GM19397 (cell line): ENCODE measurements around the gene TRHDE.

Experiments used
- ATAC-seq: cut with Tn5 transposase; IDR thresholded peaks from one replicate; pipeline ENCODE4 v1.9.1; 2021; ENCODE audit warnings: mild to moderate bottlenecking, moderate library complexity; ENCODE audit not compliant: unreplicated experiment

Gene TRHDE

DNA sequence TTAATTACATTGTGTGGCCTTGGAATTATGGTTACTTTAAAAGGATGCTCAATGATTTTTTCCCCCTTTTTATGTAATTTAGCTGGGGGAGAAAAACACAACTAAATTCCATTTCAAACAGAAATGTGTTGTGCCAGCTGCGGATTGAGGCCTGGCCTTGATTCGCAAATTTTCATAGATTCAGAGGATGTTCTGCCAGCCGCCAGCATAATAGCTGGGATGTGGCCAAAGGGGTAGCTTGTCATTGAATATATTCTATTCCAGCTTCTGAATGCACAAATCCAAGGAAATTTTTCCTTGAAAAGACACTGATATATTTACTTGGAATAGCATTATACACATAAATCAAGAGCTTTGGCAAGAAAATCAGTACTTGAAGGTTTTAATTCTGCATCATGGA, 43.7 kb downstream of the TRHDE start:
- ATAC-seq: no peak

DNA sequence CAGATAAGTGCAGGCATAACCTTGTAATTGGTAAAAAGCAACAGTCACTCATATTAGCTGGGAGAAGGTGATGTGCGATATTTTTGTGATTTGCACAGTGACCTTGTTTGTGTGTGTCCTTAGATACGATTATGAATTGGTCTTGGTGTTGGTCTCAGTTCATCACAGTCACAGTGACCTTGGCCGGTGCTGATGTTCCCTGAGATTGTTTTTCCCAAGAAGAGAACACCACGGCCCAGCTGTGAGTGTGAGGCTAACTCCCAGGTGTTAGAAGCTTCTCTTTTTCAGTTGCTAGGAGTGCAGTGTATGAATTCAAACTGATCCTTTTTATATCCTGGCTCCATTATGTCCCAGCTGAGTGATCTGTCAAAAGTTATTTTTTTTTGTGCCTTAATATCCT, 46.2 kb downstream of the TRHDE start:
- ATAC-seq: no peak

DNA sequence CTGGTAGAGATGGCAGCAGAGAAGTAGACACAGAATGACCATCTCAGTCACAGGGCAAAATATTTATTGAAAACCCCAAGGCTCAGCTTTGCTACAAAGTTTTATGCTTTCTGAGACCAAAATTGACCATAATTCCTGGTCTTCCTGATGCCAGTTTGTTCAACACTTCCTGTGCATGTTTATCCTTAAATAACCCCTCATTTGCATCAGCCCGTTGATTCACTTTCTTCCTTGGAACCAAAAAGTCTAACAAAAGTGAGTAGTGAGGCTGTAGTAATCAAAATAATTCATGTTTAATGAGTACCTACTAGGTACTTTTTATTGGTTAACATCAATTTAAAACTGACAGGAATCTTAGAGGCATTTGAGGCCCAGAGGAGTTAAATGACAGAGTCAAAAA, 51.7 kb downstream of the TRHDE start:
- no peak for ATAC-seq

DNA sequence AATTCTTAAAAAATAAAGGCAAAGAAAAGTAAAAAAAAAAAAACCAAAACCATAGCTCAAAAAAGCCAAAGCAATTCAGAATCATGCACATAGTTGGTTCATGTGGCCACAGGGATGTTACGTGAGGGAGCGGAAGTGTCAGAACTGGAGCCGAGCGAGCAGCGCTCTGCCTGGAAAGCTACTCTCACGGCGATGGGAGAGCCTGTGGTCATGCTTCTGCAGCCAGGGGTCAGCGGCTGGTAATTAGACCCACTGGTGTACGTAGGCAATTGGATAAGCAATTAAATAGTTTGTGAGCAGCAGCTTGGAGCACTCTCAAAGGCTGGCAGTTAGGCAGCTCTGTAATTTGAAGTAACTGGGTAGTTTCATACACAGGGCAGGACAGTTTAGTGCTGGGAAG, 58.1 kb downstream of the TRHDE start:
- no peak for ATAC-seq

DNA sequence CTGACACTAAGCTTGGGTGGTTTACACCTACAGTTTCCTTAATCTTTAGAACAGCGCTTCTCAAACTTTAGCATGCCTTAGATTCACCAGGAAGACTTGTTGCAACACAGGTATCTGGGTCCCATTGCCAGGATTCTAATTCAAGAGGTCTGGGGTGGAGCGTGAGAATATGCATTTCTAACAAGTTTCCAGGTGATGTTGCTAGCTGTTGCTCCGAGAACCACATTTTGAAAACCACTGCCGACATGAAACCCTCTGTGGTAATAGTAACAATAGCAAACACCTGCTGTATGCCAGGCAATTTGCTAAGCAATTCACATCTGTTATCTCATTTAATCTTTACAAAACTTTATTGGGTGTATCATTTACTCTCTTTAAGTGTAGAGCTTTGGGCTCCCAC, 58.6 kb downstream of the TRHDE start:
- no peak for ATAC-seq

DNA sequence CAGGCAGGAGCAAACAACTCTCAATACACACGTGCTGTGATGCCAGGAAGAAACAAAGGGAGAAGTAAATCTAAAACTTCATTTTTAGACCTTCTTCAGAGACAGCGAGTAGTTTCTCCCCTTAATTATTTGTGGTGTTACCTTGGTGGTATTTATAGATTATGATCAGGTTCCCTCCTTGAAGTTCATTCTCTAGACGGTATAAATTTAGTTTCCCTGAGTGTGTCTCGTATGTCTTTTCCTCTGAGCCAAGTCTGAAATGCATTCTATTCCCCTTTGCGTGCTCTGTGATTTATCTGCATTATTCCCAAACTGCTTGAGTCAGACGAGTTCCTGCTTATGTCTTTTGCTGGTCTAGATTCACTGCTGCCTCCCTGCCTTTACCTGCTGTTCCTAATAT, 65.2 kb downstream of the TRHDE start:
- ATAC-seq: no peak

DNA sequence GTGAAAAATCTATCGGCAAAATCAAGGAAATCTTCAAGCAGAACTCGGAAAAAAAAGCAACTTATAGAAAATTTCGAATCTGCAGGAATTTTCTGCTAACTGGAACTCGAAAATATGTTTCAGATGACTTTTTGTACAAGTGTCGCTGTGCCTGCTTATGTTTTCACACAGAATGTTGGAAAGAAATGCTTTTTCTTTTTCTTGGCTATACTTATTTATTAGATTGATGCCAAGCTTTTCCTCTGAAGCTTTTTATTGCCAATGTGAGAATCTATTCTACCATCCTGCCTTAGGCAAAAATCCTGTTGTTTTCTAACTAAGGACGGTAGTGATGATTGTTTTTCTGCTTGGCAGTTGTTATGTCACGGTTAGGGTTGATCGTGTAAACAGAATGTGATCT, 65.8 kb downstream of the TRHDE start:
- ATAC-seq: no peak

DNA sequence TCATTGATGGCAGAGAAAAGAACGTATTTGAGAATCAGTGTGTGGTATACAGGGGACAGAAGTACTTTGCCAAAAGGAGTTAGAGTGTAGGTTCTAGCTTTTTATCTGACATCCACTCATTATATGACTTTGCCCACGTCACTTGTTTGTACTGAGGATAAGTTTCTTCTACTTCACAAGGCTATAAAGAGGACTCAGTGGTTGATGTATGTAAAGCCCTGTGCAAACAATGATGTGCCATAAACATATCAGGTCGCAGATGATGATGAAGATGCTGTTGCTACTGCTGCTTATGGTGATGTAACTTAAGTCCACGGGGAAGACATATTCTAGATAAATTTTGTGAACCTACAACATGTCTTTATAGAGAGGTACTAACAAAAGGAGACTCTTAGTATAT, 66.3 kb downstream of the TRHDE start:
- ATAC-seq: no peak

DNA sequence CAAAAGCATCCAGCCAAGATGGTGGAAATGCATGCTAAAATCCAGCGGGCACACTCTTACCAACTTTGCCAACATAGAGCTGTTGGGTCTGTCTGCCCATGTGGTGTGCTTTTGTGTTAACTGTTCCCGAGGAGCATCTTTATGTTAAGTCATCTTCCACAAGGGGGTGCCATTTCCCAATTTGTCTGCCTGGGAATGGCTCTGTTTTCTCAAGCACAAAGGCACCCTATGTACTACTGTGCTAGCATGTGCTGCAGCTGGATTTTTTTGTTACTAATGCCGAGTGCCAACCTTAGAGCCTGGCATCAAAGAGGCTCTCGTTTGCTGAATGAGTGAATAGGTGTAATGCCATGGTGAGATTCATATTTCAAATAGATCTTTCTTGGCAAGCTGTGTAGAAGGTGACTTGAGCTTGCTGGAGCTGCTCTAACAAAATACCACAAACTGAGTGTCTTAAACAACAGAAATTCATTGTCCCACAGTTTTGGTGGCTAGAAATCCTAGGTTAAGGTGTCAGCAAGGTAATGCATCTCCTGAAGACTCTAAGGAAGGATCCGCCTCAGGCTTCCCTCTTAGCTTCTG, 74.3 kb downstream of the TRHDE start:
- ATAC-seq: peak; percentile 95

DNA sequence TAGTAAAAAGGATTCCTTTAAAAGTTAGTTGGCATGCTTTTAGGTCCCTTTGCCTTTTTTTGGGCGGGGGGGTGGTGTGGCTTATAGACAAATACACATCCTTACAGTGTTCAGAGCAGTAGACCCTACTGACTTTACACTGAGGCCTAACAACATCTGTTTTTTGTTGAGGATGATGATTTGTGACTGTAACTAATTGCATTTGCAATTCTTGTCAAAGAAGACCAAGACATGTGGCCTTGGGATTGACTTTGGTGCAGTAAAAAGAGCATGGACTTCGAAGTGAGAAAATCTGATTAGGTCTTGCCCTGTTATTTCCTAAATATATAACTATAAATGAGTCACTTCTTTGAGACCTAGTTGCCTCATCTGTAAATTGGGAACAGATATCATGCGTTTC, 77.3 kb downstream of the TRHDE start:
- ATAC-seq: no peak

DNA sequence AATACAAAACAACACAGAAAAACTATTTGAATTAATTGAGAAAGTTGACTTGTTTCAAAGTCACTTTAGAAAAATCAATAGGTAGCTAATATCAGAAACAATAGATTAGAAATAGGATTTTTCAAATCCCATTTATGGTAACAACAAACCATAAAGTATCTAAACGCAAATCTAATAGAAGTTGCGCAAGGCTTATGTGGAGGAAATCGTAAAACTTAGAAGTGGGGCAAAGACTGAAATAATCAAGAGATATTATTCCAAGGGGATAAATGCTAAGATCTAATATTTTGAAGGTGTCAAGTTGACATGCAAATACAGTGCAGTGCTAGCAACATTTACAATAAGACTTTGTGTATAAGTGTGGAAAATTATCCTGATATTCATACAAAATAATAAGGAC, 87.2 kb downstream of the TRHDE start:
- ATAC-seq: no peak

DNA sequence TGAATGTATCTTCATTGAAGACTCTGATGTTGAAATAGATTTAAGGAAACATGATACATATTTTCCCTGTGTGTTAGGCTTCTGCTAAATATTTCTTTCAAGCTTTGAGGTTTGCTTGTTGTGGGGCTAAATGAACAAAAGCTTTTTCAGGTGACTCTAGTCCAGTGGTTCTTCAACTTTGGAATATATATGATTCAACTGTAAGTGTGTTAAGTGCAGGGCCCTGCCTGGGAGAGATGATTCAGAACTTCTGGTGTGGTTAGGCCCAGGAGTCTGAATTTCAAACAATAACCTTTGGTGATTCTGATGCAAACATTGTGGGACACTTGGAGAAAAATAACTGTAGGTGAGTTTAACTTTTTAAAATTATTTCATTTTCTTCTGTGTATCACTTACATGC, 93.0 kb downstream of the TRHDE start:
- no peak for ATAC-seq

DNA sequence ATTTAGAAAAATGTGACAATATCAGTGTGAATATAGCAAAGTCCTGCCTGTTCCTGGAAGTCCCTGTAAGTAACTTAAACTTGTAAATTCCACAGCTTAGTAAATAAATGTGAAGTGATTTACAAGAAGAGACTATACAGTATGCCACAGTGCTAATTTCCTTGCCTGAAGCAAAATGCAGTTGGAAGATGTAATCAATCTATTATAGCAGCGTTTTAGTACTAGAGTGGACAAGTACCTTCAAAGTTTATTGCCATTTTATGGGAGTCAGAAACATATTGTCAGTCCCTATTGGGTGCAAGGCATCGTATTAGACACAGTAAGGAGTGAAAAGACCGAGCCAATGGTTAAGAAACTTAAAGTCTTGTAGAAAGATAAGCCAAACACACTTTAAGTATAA, 94.1 kb downstream of the TRHDE start:
- no peak for ATAC-seq

DNA sequence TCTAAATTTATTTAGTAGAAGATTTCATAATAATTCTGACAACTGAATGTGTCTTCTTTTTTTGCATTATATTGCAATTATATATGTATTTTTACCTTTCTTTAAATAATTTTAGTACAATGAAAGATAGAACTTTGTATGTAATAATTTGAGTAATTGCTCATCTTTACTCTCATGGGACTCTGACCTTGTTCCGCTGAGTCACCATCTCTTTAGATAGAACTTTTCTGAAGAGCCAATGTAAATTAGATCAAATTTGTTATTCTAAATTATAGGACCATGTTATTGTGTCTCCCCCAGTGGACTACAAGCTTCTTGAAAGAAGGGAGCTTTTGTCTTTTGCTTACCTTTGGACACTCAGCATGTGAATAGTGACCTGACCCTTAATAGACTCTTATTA, 96.1 kb downstream of the TRHDE start:
- no peak for ATAC-seq

DNA sequence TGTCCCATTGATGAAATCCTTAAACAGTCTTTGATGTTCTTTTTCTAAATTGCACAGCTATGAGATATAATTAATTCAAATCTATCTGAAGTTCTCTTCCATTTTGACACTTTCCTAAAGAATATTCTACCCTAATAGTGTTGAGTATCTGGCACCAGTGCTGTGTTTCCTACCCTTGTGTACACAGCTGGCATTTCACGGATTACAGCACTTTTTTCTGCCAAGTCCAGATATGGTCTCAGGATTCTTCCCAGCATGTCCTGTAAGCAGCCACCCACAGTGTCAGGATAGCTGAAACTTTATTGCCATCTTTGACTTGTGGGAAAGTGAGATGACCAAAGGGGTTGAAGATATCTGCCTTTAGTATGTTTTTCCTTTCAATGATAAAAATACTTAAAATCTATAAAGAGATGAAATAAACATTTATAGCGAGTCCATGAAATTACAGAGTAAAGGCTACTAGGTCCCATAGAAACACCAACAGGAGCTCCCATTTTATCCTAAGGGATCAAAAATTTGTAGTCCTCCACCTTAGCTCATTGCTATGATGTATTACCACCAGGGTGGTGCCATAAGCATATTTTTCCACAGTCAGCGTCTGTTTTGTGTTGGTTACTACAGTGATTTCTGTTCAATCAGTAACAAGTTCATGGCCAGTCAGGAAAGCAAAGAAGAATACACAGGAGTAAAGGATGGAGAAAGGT, 96.7 kb downstream of the TRHDE start:
- no peak for ATAC-seq

DNA sequence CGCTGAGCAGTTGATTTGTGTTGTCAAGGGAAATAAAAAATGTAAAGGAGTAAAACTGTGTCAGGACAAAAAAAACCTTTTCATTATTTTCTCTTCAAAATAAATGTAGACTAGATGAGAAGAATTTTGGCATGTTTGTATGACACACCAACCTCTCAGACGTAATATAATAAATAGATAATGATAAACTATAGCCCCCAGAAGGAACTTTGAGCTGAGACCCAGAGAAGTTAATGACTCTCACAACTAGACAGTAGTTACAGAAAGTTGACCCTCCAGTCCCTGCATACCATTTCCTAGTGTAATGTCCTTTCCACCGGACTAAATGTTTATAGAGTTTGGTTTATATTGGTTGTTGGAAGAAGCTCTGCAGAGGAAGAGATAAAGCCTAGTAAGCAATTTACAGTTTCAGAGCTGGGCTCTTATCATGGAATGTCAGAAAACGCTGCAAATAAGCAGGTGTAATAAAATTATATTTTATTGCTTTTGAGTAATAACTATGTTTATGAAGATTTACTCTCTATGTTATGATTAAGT, 97.3 kb downstream of the TRHDE start:
- no peak for ATAC-seq

DNA sequence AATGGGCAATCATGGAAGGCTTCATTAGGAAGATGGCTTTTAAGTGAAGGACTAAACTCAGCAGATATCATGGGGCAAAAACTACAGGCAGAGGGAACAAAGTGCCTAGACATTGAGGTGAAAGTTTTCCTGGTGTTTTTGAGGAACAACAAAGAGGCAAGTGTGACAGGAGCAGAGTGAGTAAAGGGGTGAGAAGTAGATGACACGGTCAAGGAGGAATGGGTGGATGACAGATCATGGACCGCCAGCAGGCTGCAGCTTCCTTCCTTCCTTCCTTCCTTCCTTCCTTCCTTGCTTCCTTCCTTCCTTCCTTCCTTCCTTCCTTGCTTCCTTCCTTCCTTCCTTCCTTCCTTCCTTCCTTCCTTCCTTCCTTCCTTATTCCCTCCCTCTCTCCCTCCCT, 108.3 kb downstream of the TRHDE start:
- no peak for ATAC-seq

DNA sequence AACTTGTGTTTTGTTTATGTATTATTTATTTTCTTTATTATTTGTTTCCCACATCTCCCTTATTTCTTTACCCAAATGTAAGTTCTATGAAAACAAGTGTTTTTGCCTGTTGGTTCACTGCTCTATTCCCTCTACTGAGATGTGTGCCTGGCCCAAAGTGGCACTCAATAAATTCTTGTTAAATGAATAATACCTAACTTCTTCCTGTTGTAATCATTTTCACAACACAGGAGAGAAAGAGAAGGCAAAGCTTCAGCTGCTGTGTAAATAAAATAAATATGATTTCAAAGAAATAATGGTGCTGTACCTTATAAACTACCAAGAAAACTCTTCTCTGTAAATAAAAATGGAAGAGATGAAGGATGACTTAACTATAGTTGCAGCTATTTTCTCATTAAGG, 116.2 kb downstream of the TRHDE start:
- no peak for ATAC-seq

DNA sequence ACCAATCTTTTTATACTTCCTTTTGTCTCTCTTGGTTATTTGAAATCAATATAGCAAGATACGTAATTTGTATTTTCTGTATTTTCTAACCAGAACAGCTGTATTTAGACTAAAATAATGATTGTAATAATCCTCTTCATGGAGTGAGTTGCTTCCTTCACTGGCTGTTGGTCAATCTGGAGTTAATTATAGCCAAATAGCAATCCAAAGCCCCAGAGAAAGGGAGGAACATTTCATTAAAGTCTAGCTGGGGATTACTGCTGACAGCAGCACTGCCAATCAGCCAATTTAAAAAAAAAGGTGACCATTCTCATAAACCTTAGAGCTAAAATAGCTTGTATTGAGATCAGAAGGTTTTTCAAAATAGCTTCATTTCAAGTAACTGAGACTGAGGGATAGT, 118.0 kb downstream of the TRHDE start:
- no peak for ATAC-seq

DNA sequence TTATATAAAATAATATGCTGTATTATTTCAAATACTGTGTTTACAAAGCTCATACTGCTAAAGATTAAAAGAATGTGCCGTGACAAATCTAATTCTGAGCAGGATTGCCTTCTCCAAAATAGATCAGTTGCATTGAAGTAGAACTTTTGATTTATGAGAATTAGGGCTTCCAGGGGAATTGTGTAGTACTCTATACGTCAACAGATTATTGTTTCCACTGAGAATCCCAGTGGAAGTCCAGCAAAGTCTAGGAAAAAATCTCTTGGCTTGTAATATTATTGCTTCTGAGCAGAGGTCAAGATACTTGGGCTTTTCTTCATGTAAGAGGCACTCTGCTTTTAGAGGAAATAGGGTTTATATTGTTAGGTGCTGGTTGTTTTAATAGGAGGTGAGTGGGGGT, 133.9 kb downstream of the TRHDE start:
- ATAC-seq: no peak

DNA sequence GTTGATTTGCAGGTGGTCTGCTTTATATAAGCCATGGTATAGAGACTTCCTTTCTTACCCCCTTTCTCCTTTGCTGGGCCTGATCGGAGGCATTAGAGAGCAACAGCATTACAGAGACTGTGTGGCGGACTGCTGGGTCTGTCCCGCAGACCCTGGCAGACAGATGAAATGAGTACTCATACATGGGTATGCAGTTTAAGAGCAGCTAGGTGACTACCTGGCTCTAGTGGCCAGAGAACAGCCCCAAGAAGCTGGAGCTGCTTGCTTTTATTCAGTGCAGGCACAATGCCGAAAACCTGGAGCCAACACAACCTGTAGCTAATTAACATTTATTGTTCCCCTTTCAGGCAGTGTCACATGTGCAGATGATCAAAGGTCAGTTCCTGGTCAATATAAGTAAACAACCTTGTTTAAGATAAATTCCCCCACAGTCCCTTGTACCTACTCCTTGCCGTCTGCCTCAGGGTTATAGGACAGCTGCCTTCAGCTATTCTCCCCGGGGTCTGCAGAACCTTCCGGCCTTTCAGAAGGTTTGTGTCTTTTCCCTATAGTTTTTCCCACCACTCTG, 160.0 kb downstream of the TRHDE start:
- ATAC-seq: no peak

DNA sequence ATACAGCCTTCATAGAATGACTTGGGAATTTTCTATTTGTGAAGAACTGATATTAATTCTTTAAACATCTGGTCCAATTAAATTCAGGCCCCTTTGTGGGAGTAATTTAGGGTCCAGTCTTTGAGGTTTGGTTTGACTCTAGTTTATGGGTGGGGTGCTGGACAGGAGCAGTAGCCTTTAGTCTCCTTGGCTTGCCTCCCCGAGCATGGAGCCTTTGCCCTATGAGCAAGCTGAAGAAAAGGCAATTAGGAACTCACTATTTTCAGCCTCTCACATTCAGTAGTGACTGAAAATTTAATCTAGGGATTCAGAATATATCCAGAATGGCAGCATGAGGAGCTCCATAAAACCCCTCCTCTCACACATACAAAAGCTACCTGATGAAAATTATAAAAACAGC, 161.1 kb downstream of the TRHDE start:
- no peak for ATAC-seq

DNA sequence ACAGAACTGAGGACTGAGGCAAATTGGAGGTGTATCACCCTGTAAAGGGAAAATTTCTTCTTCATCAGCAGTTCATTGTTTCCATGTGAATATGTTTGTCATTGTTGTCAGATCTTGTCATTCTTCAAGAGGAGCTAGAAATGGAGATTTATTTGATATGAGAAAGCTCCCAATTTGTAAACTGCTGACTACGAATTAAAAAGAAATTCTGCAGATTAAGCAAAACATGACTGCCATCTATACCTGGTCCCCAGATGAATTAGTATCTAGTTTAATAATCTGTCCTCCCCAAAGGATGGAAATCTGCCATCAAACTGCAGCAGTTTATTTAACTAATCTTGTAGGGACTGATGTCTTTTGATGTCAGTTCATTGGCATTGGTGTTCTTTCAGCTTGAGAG, 162.8 kb downstream of the TRHDE start:
- no peak for ATAC-seq
